ENCODE measurements around the gene LY6G5B.

The LY6G5B gene

GRCh38 chr6:31718265-31718664 is 48.5 kb downstream of the LY6G5B start:
- no peak for DNase-seq

DNA sequence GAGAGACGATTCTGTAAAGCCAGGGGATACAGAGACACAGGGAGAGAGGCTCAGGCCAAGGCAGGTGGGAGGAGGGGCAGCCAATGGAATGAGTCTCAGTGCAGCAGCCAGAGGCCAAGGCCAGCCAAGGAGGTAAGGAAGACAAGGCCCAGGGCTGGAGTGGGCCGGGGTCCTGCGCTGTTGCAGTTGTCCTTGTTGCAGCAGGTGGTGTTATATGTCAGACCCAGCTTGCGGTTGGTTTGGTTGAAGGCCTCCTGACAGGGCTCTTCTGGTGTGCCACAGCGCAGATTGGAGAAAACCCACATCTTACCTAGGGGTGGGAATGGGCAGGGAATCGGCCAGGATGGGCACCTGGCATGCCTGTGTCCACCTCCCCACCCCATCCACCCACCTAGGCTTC is 49.2 kb downstream of the LY6G5B start:
- no peak for DNase-seq

GRCh38 chr6:31720196-31720770 is 50.5 kb downstream of the LY6G5B start:
- no peak for DNase-seq

DNA sequence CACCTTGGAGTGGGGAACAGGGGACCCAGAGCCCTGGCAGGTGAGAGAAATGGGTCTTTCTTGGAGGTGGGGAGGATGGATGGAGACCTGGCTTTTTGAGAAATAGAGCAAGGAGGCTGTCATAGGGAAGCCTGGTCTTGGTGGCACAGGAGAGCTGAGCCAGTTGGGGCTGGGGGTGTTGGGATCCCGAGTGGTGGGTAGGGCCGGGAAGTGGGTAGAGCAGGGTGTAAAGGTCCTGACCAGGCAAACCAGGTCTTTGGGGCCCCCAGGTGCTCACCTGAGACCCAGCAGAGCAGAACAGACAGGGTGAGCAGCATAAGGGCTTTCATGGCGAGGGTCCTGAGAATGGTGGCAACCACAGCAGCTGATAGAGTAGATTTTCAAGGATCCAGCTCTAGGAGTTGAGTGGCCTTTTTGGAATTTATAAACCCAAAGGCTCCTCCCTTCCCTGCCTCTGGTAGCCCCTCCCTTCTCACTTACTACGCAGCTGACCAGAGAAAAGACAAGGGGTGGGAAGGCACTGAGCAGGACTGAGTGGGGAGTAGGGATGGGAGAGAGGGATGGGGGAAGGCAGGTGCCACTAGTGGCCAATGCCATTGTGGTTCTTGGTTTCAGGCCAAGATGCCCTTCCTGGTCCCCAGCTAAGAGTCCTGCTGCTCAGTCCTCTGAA is 51.7 kb downstream of the LY6G5B start, which contains the start of gene LY6G6C:
TSS of gene LY6G6C (minus strand) at position 396 of the 670 bp plus-strand sequence. CDS start at position 329, 67 bp downstream.
- DNase-seq: no peak

- no peak for DNase-seq
These were observed 52.4 kb downstream of the LY6G5B start for GRCh38 chr6:31722173-31722572.
